NT2/D1 (cell line): ENCODE data around the gene NELFB.

Experiments used
- DNase-seq: peaks from one replicate; pipeline ENCODE4 v3.0.0-alpha.2; 2011; ENCODE audit warnings: low read depth, low spot score
- H3K27me3 ChIP-seq: 2 replicates; pipeline ENCODE4 v1.6.0; 2011; ENCODE audit warnings: mild to moderate bottlenecking; ENCODE audit not compliant: insufficient read length, insufficient read depth
- H3K36me3 ChIP-seq: 2 replicates; pipeline ENCODE4 v1.6.1; 2011; ENCODE audit warnings: mild to moderate bottlenecking, low read length, mixed read lengths; ENCODE audit not compliant: insufficient read depth, insufficient read length
- H3K4me1 ChIP-seq: 2 replicates; pipeline ENCODE4 v1.5.1; 2011; ENCODE audit not compliant: insufficient read depth, insufficient read length
- H3K4me3 ChIP-seq: 2 replicates; pipeline ENCODE4 v1.5.1; 2011; ENCODE audit warnings: low read depth; ENCODE audit not compliant: insufficient read length
- H3K9ac ChIP-seq: 2 replicates; pipeline ENCODE4 v1.6.0; 2011; ENCODE audit warnings: low read depth; ENCODE audit not compliant: insufficient read length
- H3K9me3 ChIP-seq: 2 replicates; pipeline ENCODE4 v1.5.1; 2011; ENCODE audit warnings: mild to moderate bottlenecking, low read length; ENCODE audit not compliant: insufficient read depth
- SUZ12 ChIP-seq: IDR thresholded peaks from 2 replicates; pipeline ENCODE4 v1.6.1; 2011; ENCODE audit not compliant: insufficient read length, insufficient read depth; ENCODE audit errors: extremely low read depth
- YY1 ChIP-seq: IDR thresholded peaks from 2 replicates; pipeline ENCODE4 v1.6.1; 2011; ENCODE audit not compliant: insufficient read length, insufficient read depth
- ZNF274 ChIP-seq: IDR thresholded peaks from 2 replicates; pipeline ENCODE4 v1.6.1; 2011; ENCODE audit warnings: mild to moderate bottlenecking, low read depth, low read length

Gene NELFB

GRCh38 chr9:137302449-137303150 is 47.5 kb downstream of the NELFB start:
- peaks cover 7% of the 10 kb centered on the region for H3K36me3 ChIP-seq
- no peak for DNase-seq
- peak overlapping the region; percentile 56 for H3K4me3 ChIP-seq
- H3K9ac ChIP-seq, result peak overlapping the region; percentile 70
- H3K27me3 ChIP-seq, result peaks cover 20% of the 10 kb centered on the region
- no peaks in the 10 kb centered on the region for H3K9me3 ChIP-seq
- TF ChIP-seq ZNF274, result no peak
- no peak for TF ChIP-seq YY1
- TF ChIP-seq SUZ12, result no peak
- H3K4me1 ChIP-seq, result peaks cover 58% of the 10 kb centered on the region

- peak overlapping the region; percentile 56 for H3K4me3 ChIP-seq
- peak overlapping the region; percentile 70 for H3K9ac ChIP-seq
- no peak for DNase-seq
- peaks cover 4% of the 10 kb centered on the region for H3K36me3 ChIP-seq
- no peaks in the 10 kb centered on the region for H3K9me3 ChIP-seq
- peaks cover 20% of the 10 kb centered on the region for H3K27me3 ChIP-seq
- H3K4me1 ChIP-seq, result peaks cover 58% of the 10 kb centered on the region
- TF ChIP-seq ZNF274 (no peak), SUZ12 (no peak), YY1 (no peak)
Measured at GRCh38 chr9:137303151-137303892, 48.2 kb downstream of the NELFB start.

GRCh38 chr9:137303893-137304382 is 48.8 kb downstream of the NELFB start:
- Histone ChIP-seq H3K27me3 (peaks cover 20% of the 10 kb centered on the region), H3K36me3 (no peaks in the 10 kb centered on the region), H3K9ac (peak overlapping the region; percentile 70), H3K9me3 (no peaks in the 10 kb centered on the region), H3K4me1 (peaks cover 53% of the 10 kb centered on the region), H3K4me3 (no peak overlapping the region)
- DNase-seq, result no peak
- no peak for TF ChIP-seq ZNF274
- no peak for TF ChIP-seq YY1
- no peak for TF ChIP-seq SUZ12

GRCh38 chr9:137304383-137305059 is 49.4 kb downstream of the NELFB start:
- H3K9ac ChIP-seq, result peak overlapping the region; percentile 32
- H3K36me3 ChIP-seq, result no peaks in the 10 kb centered on the region
- H3K4me1 ChIP-seq, result peaks cover 53% of the 10 kb centered on the region
- no peaks in the 10 kb centered on the region for H3K9me3 ChIP-seq
- peaks cover 20% of the 10 kb centered on the region for H3K27me3 ChIP-seq
- DNase-seq, result no peak
- TF ChIP-seq YY1 (no peak), ZNF274 (no peak), SUZ12 (no peak)
- no peak overlapping the region for H3K4me3 ChIP-seq

GRCh38 chr9:137305060-137305797 is 50.1 kb downstream of the NELFB start:
- Histone ChIP-seq H3K4me3 (no peak overlapping the region), H3K9ac (peak overlapping the region; percentile 64), H3K27me3 (peaks cover 20% of the 10 kb centered on the region), H3K9me3 (no peaks in the 10 kb centered on the region), H3K4me1 (peaks cover 55% of the 10 kb centered on the region), H3K36me3 (no peaks in the 10 kb centered on the region)
- no peak for DNase-seq
- TF ChIP-seq YY1 (no peak), SUZ12 (no peak), ZNF274 (no peak)

- Histone ChIP-seq H3K9me3 (no peaks in the 10 kb centered on the region), H3K4me1 (peaks cover 60% of the 10 kb centered on the region), H3K9ac (peak overlapping the region; percentile 64), H3K36me3 (no peaks in the 10 kb centered on the region), H3K27me3 (peaks cover 20% of the 10 kb centered on the region), H3K4me3 (no peak overlapping the region)
- no peak for DNase-seq
- no peak for TF ChIP-seq YY1
- no peak for TF ChIP-seq SUZ12
- no peak for TF ChIP-seq ZNF274
Measured at GRCh38 chr9:137305798-137306065, 50.6 kb downstream of the NELFB start.
